GM12878 (cell line): ENCODE results near the gene KIF12. TPM values are rescaled to one million over a fixed set of nuclear protein-coding genes. Genes with fewer than 3 reads are reported as not detected.

Experiments
- ATAC-seq: fragments of 200-7000 bp; cut with Tn5 transposase; 3 replicates; pipeline ENCODE4 v1.9.1; 2020; ENCODE audit warnings: mild to moderate bottlenecking, moderate library complexity
- BruUV-seq: library from RNA; stranded (reverse); fragments of 400-500 nt; replicated peaks from 2 replicates; lab custom pipeline; 2021; lab: Mats Ljungman, UMichigan
- CTCF ChIA-PET: fragments of 300-600 bp; sonication (Branson Sonifier 250); formaldehyde crosslinking; extraction: SDS; loops from one replicate; lab custom pipeline; 2021; ENCODE audit warnings: inconsistent platforms; lab: Yijun Ruan, JAX
- POLR2A ChIA-PET: fragments of 350-600 bp; formaldehyde crosslinking; extraction: SDS; loops from one replicate; lab custom pipeline; 2021; ENCODE audit warnings: inconsistent platforms; lab: Charles Lee
- RAD21 ChIA-PET: fragments of 300-600 bp; sonication (Branson Sonifier 250); formaldehyde crosslinking; loops from one replicate; lab custom pipeline; 2023; ENCODE audit warnings: antibody characterized with exemption; ENCODE audit not compliant: unreplicated experiment; lab: Charles Lee
- SMC1A ChIA-PET: fragments of 300-600 bp; sonication (Branson Sonifier 250); formaldehyde crosslinking; loops from one replicate; lab custom pipeline; 2023; ENCODE audit not compliant: unreplicated experiment, uncharacterized antibody; lab: Charles Lee
- DNase-seq: peaks from one replicate; pipeline ENCODE4 v3.0.0-alpha.2; 2011; ENCODE audit warnings: low read depth, low spot score
- FAIRE-seq: peaks from 3 replicates; lab custom pipeline; 2011; peaks lifted over from hg19 to GRCh38; lab: Jason Lieb, UNC
- H2AFZ ChIP-seq: 2 replicates; pipeline ENCODE4 v1.6.0; 2011; ENCODE audit warnings: low read depth, low read length, control low read depth; ENCODE audit not compliant: control insufficient read depth
- H3K27ac ChIP-seq: 2 replicates; pipeline ENCODE4 v1.5.1; 2011; ENCODE audit warnings: control low read depth; ENCODE audit not compliant: control insufficient read depth, insufficient read depth
- H3K27me3 ChIP-seq, 2 experiments: replicated peaks in 1 of 2; 2 replicates each; pipeline versions ENCODE4 v1.6.0 to v1.6.1; 2011; ENCODE audit warnings: low read length in 1 of 2; ENCODE audit not compliant: control insufficient read depth in 2 of 2, insufficient read depth in 2 of 2
- H3K36me3 ChIP-seq, 2 experiments: 2 replicates each; pipeline ENCODE4 v1.5.1; 2011; ENCODE audit warnings: low read length in 1 of 2; ENCODE audit not compliant: control insufficient read depth in 2 of 2, insufficient read depth in 2 of 2
- H3K4me1 ChIP-seq: 2 replicates; pipeline ENCODE4 v1.6.1; 2011; ENCODE audit warnings: mild to moderate bottlenecking, low read length, moderate library complexity, mixed read lengths; ENCODE audit not compliant: control insufficient read depth, insufficient read depth
- H3K4me2 ChIP-seq: 2 replicates; pipeline ENCODE4 v1.6.0; 2011; ENCODE audit warnings: control low read depth; ENCODE audit not compliant: control insufficient read depth, insufficient read depth
- H3K4me3 ChIP-seq: fragments of 200-600 bp; sonication (generic); 2 replicates; pipeline ENCODE4 v1.5.1; 2016
- H3K79me2 ChIP-seq: 2 replicates; pipeline ENCODE4 v1.6.0; 2011; ENCODE audit warnings: low read length; ENCODE audit not compliant: control insufficient read depth, insufficient read depth
- H3K9ac ChIP-seq: 2 replicates; pipeline ENCODE4 v1.8.0; 2011; ENCODE audit warnings: low read length, control low read depth, mixed read lengths; ENCODE audit not compliant: control insufficient read depth, insufficient read depth
- H3K9me3 ChIP-seq: replicated peaks from 3 replicates; pipeline ENCODE4 v1.5.1; 2011; ENCODE audit warnings: mild to moderate bottlenecking, low read length; ENCODE audit not compliant: control insufficient read depth, insufficient read depth
- H4K20me1 ChIP-seq: 2 replicates; pipeline ENCODE4 v1.6.0; 2011; ENCODE audit not compliant: control insufficient read depth, insufficient read depth
- BHLHE40 ChIP-seq, 2 experiments: fragments of 450-650 bp in 1 of 2; IDR thresholded peaks; 2 replicates each; pipeline ENCODE4 v1.6.1; 2011 to 2017; ENCODE audit warnings: low read depth in 2 of 2, borderline replicate concordance in 1 of 2, improper control_type of control experiment in 1 of 2, low read length in 1 of 2, mild to moderate bottlenecking in 1 of 2
- CHD1 ChIP-seq: IDR thresholded peaks from 2 replicates; pipeline ENCODE4 v1.6.1; 2012; ENCODE audit warnings: low read depth, low read length, improper control_type of control experiment
- CHD4 ChIP-seq: fragments of 200-600 bp; sonication (generic); IDR thresholded peaks from 2 replicates; pipeline ENCODE4 v1.6.1; 2016; ENCODE audit warnings: mild to moderate bottlenecking
- GATAD2B ChIP-seq: fragments of 450-650 bp; conservative IDR thresholded peaks from 2 replicates; pipeline ENCODE4 v1.6.1; 2017; ENCODE audit warnings: low read depth, mild to moderate bottlenecking, moderate library complexity
- MTA2 ChIP-seq: fragments of 450-650 bp; IDR thresholded peaks from 2 replicates; pipeline ENCODE4 v1.6.1; 2016; ENCODE audit warnings: low read depth, mild to moderate bottlenecking, moderate library complexity
- NFYB ChIP-seq: IDR thresholded peaks from 2 replicates; pipeline ENCODE4 v1.6.1; 2011; ENCODE audit warnings: low read depth, mild to moderate bottlenecking, low read length, improper control_type of control experiment, moderate library complexity; ENCODE audit not compliant: insufficient read depth
- NR2C1 ChIP-seq: fragments of 450-650 bp; IDR thresholded peaks from 2 replicates; pipeline ENCODE4 v1.6.1; 2017; ENCODE audit warnings: antibody characterized with exemption, mild to moderate bottlenecking, moderate library complexity
- PML ChIP-seq: IDR thresholded peaks from 2 replicates; pipeline ENCODE4 v1.6.1; 2012; ENCODE audit warnings: low read length, inconsistent platforms
- RB1 ChIP-seq: fragments of 450-650 bp; formaldehyde crosslinking; IDR thresholded peaks from 2 replicates; pipeline ENCODE4 v1.6.1; 2017; ENCODE audit warnings: mild to moderate bottlenecking, borderline replicate concordance
- RCOR1 ChIP-seq: conservative IDR thresholded peaks from 2 replicates; pipeline ENCODE4 v1.6.1; 2012; ENCODE audit warnings: low read depth, low read length, improper control_type of control experiment
- STAT3 ChIP-seq: IDR thresholded peaks from 2 replicates; pipeline ENCODE4 v1.6.1; 2011; ENCODE audit warnings: low read depth, low read length, improper control_type of control experiment
- WGBS: methylation state at CpG from one replicate; pipeline ENCODE4 v1.1.6; 2016; ENCODE audit warnings: low lambda C conversion rate; ENCODE audit not compliant: insufficient replicate concordance, insufficient coverage; ENCODE audit errors: missing lambda C conversion rate; 5-methylcytosine and 5-hydroxymethylcytosine counted together
- in situ Hi-C: fragments of 300-500 bp; cut with MboI; formaldehyde crosslinking; loops from 9 replicates; pipeline ENCODE4 v1.14.3; 2018; ENCODE audit warnings: mixed read lengths
- intact Hi-C: fragments of 100-400 bp; cut with micrococcal nuclease; formaldehyde crosslinking; loops from one replicate; pipeline ENCODE4 v1.14.2; 2022; ENCODE audit not compliant: unreplicated experiment
- polyA plus RNA-seq, 11 experiments: library from polyadenylated mRNA; depleted of rRNA in 4 of 11; unstranded in 6 of 11; stranded (reverse) in 5 of 11; fragments of >200 nt; fragmentation: Nextera tagmentation in 4 of 11; fragmentation: Illumina TruSeq in 1 of 11; extraction: Ambion mirVana in 4 of 11; extraction: Trizol in 1 of 11; gene quantifications; 1 replicate in 1 of 11; 2 replicates in 10 of 11; pipeline versions ENCODE4 v1.2.1 to v1.2.3, GENCODE V29; 2011 to 2016; ENCODE audit warnings: inconsistent platforms in 2 of 11, missing spikeins in 2 of 11, low read depth in 1 of 11
- total RNA-seq, 4 experiments: library from RNA; depleted of rRNA in 3 of 4; stranded (reverse); fragments of >200 nt in 3 of 4; fragmentation: Illumina TruSeq in 1 of 4; extraction: Trizol in 1 of 4; gene quantifications; 2 replicates each; pipeline versions ENCODE4 v1.2.1 to v1.2.3, GENCODE V29; 2013 to 2021
- TF ChIP-seq, protein P1 (sequence below), 3 experiments: IDR thresholded peaks in 2 of 3; conservative IDR thresholded peaks in 1 of 3; 2 replicates each; pipeline ENCODE4 v1.5.1; 2011; ENCODE audit warnings: low read depth in 3 of 3, low read length in 3 of 3, mild to moderate bottlenecking in 3 of 3, control low read depth in 2 of 3, moderate library complexity in 2 of 3, inconsistent platforms in 1 of 3, mixed read lengths in 1 of 3; ENCODE audit not compliant: control insufficient read depth in 2 of 3, insufficient read depth in 1 of 3; ENCODE audit errors: extremely low read depth in 1 of 3
- TF ChIP-seq, protein P2 (sequence below): fragments of 450-650 bp; IDR thresholded peaks from 2 replicates; pipeline ENCODE4 v1.6.1; 2017; ENCODE audit warnings: borderline replicate concordance
- TF ChIP-seq, protein P3 (sequence below): IDR thresholded peaks from 2 replicates; pipeline ENCODE4 v1.6.1; 2012; ENCODE audit warnings: low read length, inconsistent platforms
- TF ChIP-seq, protein P4 (sequence below): fragments of 450-650 bp; IDR thresholded peaks from 2 replicates; pipeline ENCODE4 v1.6.1; 2017; ENCODE audit warnings: low read depth, mild to moderate bottlenecking, moderate library complexity
- TF ChIP-seq, protein P5 (sequence below): IDR thresholded peaks from 2 replicates; pipeline ENCODE4 v1.6.1; 2012; ENCODE audit warnings: low read depth, low read length, improper control_type of control experiment

The KIF12 gene
- total and polyA plus RNA-seq, 10 of the 15 experiments (the other 5 are each of a cell fraction or from before 2014, with no cell fraction given): not detected

DNA sequence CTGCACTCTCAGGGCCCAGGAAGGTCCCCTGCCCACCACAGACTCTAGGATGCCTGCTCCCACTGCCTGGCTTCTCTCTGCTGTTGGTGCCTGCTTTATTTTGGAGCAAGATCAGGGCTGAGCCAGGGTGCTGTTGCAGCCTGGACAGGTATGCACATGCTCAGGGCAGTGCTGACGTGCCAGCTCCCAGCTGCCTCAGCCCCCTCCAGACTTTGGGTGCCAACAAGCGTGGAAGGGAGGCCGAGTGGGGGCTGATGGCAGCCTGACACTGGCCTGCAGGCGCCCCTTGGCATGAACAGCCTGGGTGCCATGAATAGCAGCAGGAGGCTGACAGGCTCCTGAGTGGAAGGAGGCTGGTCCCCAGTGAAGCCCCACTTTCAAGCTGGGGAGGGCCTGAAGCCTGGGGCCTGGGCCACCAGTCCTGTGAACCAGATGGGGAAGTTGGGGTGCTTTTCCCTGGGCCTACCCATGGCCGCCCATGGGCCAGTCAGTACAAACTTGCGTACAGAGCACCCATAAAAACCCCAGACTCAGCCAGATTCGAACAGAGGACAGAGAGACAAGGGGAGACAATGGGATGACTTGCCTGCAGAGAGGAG lies 27.8 kb downstream of the KIF12 start:
- 2% methylated on average over 7 of the region's 7 CpGs for WGBS

More for the DNA sequence above, 27.8 kb downstream of the KIF12 start:
- intact Hi-C loops: no loop called here
- SMC1A ChIA-PET: interaction anchor here (1.0 kb wide), 1 partner anchor 11 kb away, joined by 4 read pairs; no protein-coding TSS in a partner anchor
- ATAC-seq: no peak
- Histone ChIP-seq H3K9me3 (no peaks in the 10 kb centered on the region; the same call in 2 of the 3 replicates), H3K9ac (no peak overlapping the region), H3K79me2 (no peaks in the 10 kb centered on the region), H3K4me1 (no peaks in the 10 kb centered on the region), H3K4me3 (no peak overlapping the region), H4K20me1 (no peaks in the 10 kb centered on the region)
- CTCF ChIA-PET: interaction anchor here (0.6 to 2.1 kb wide), 2 partner anchors 12 to 250 kb away, joined by 3 to 4 read pairs; no protein-coding TSS in a partner anchor
- POLR2A ChIA-PET: no interaction called here
- FAIRE-seq: no peak
- in situ Hi-C loops: no loop called here
- no peak for TF ChIP-seq PML
- TF ChIP-seq, protein P1, sequence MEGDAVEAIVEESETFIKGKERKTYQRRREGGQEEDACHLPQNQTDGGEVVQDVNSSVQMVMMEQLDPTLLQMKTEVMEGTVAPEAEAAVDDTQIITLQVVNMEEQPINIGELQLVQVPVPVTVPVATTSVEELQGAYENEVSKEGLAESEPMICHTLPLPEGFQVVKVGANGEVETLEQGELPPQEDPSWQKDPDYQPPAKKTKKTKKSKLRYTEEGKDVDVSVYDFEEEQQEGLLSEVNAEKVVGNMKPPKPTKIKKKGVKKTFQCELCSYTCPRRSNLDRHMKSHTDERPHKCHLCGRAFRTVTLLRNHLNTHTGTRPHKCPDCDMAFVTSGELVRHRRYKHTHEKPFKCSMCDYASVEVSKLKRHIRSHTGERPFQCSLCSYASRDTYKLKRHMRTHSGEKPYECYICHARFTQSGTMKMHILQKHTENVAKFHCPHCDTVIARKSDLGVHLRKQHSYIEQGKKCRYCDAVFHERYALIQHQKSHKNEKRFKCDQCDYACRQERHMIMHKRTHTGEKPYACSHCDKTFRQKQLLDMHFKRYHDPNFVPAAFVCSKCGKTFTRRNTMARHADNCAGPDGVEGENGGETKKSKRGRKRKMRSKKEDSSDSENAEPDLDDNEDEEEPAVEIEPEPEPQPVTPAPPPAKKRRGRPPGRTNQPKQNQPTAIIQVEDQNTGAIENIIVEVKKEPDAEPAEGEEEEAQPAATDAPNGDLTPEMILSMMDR (IDR thresholded peaks at IDR 0.05 in 2 of 3, conservative IDR thresholded peaks at IDR 0.05 in 1 of 3; ENCODE audit: control insufficient read depth in 2 of 3, extremely low read depth in 1 of 3, insufficient read depth in 1 of 3, low read depth in 3 of 3, low read length in 3 of 3): no peak
- no peak for TF ChIP-seq RCOR1
- TF ChIP-seq, protein P2, sequence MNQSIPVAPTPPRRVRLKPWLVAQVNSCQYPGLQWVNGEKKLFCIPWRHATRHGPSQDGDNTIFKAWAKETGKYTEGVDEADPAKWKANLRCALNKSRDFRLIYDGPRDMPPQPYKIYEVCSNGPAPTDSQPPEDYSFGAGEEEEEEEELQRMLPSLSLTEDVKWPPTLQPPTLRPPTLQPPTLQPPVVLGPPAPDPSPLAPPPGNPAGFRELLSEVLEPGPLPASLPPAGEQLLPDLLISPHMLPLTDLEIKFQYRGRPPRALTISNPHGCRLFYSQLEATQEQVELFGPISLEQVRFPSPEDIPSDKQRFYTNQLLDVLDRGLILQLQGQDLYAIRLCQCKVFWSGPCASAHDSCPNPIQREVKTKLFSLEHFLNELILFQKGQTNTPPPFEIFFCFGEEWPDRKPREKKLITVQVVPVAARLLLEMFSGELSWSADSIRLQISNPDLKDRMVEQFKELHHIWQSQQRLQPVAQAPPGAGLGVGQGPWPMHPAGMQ: no peak
- no peak for TF ChIP-seq NFYB
- TF ChIP-seq, protein P3, sequence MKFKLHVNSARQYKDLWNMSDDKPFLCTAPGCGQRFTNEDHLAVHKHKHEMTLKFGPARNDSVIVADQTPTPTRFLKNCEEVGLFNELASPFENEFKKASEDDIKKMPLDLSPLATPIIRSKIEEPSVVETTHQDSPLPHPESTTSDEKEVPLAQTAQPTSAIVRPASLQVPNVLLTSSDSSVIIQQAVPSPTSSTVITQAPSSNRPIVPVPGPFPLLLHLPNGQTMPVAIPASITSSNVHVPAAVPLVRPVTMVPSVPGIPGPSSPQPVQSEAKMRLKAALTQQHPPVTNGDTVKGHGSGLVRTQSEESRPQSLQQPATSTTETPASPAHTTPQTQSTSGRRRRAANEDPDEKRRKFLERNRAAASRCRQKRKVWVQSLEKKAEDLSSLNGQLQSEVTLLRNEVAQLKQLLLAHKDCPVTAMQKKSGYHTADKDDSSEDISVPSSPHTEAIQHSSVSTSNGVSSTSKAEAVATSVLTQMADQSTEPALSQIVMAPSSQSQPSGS: no peak
- TF ChIP-seq CHD4: no peak
- TF ChIP-seq GATAD2B: no peak
- no peak for TF ChIP-seq MTA2
- TF ChIP-seq NR2C1: no peak
- no peak for TF ChIP-seq STAT3
- TF ChIP-seq RB1: no peak
- TF ChIP-seq, protein P4, sequence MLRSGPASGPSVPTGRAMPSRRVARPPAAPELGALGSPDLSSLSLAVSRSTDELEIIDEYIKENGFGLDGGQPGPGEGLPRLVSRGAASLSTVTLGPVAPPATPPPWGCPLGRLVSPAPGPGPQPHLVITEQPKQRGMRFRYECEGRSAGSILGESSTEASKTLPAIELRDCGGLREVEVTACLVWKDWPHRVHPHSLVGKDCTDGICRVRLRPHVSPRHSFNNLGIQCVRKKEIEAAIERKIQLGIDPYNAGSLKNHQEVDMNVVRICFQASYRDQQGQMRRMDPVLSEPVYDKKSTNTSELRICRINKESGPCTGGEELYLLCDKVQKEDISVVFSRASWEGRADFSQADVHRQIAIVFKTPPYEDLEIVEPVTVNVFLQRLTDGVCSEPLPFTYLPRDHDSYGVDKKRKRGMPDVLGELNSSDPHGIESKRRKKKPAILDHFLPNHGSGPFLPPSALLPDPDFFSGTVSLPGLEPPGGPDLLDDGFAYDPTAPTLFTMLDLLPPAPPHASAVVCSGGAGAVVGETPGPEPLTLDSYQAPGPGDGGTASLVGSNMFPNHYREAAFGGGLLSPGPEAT: no peak
- no peak for TF ChIP-seq BHLHE40 (IDR thresholded peaks at IDR 0.05; ENCODE audit: borderline replicate concordance in 1 of 2, low read depth in 2 of 2, low read length in 1 of 2)
- TF ChIP-seq, protein P5, sequence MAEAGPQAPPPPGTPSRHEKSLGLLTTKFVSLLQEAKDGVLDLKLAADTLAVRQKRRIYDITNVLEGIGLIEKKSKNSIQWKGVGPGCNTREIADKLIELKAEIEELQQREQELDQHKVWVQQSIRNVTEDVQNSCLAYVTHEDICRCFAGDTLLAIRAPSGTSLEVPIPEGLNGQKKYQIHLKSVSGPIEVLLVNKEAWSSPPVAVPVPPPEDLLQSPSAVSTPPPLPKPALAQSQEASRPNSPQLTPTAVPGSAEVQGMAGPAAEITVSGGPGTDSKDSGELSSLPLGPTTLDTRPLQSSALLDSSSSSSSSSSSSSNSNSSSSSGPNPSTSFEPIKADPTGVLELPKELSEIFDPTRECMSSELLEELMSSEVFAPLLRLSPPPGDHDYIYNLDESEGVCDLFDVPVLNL: no peak
- no peak for TF ChIP-seq CHD1
- TF ChIP-seq, all 136 proteins: peak for 0
- RAD21 ChIA-PET: no interaction called here
- H2AFZ ChIP-seq: no peak overlapping the region
- H3K27me3 ChIP-seq: no peaks in the 10 kb centered on the region
- no peak for DNase-seq
- H3K27ac ChIP-seq: no peak overlapping the region
- BruUV-seq: no TSS peak
- no peak overlapping the region for H3K4me2 ChIP-seq
- H3K36me3 ChIP-seq: no peaks in the 10 kb centered on the region
